ENCODE data around the gene KREMEN2. TPM values are rescaled to one million over a fixed set of nuclear protein-coding genes. Genes with fewer than 3 reads are reported as not detected.

KREMEN2 gene
- total and polyA plus RNA-seq, 4 donors = 0.06 to 0.15 (median 0.14) TPM; not detected in 1

DNA sequence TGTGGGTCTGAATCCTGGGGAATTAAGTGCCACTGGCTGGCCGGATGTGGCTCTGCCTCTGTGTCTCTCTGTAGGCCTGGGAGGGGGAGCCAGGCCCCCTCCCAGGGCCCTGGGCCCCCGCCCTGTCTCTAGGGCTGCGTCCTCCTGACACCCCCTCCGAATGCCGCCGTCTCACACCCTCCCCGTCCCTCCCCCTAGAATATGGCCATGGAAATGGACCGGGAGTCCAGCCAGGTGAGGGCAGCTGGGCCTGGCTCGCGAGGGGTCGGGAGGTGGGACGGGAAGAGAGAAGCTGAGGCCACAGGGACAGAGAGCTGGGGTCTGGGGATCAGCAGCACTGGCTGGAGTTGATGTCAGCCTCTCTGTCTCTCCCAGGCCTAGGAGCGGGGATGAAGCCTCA lies 32.2 kb downstream of the KREMEN2 start:
- H3K36me3 ChIP-seq (ENCODE audit: control insufficient read depth in 4 of 4, insufficient read depth in 4 of 4, low read length in 4 of 4) = no peaks in the 10 kb centered on the region
- no peak for DNase-seq
- H3K4me3 ChIP-seq = no peak overlapping the region
- H3K27ac ChIP-seq (ENCODE audit: low read depth in 1 of 2, low read length in 1 of 2) = no peak overlapping the region
- no peak overlapping the region for H3K9ac ChIP-seq (ENCODE audit: insufficient read depth in 1 of 2, low read length in 2 of 2)
- no peaks in the 10 kb centered on the region for H3K27me3 ChIP-seq (ENCODE audit: control insufficient read depth in 3 of 3, insufficient read depth in 3 of 3, low read length in 2 of 3)
- H3K9me3 ChIP-seq (ENCODE audit: control insufficient read depth in 4 of 4, insufficient read depth in 3 of 4, low read length in 3 of 4) = no peaks in the 10 kb centered on the region
- H3K4me1 ChIP-seq (ENCODE audit: control insufficient read depth in 5 of 5, insufficient read depth in 5 of 5, low read length in 5 of 5) = no peaks in the 10 kb centered on the region
- 81 to 89% methylated on average over 13 of the region's 13 CpGs for WGBS, 2 donors
- ATAC-seq (ENCODE audit: insufficient read depth, low FRiP score) = no peak
- TF ChIP-seq, protein P1, sequence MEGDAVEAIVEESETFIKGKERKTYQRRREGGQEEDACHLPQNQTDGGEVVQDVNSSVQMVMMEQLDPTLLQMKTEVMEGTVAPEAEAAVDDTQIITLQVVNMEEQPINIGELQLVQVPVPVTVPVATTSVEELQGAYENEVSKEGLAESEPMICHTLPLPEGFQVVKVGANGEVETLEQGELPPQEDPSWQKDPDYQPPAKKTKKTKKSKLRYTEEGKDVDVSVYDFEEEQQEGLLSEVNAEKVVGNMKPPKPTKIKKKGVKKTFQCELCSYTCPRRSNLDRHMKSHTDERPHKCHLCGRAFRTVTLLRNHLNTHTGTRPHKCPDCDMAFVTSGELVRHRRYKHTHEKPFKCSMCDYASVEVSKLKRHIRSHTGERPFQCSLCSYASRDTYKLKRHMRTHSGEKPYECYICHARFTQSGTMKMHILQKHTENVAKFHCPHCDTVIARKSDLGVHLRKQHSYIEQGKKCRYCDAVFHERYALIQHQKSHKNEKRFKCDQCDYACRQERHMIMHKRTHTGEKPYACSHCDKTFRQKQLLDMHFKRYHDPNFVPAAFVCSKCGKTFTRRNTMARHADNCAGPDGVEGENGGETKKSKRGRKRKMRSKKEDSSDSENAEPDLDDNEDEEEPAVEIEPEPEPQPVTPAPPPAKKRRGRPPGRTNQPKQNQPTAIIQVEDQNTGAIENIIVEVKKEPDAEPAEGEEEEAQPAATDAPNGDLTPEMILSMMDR (IDR thresholded peaks at IDR 0.05; ENCODE audit: control extremely low read depth, extremely low read depth) = no peak

DNA sequence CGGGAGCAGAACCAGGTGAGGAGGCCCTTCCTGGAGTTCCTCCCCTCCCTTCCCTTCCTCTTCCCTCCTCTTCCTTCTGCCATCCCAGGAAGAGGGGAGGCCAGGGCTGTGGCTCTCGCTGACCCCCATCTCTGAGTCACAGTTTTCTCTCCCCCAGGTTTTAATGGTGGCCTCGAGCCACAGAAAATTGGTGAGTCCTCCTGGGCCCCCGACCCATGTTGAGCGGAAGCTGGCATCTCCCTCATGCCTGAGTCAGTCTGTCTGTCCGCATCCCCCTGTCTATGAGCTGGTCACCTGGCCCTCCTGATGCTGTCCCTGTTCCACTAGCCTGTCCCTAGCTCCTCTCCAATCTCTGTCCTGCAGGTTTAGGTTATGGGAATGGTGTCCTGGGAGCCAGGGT lies 35.9 kb downstream of the KREMEN2 start:
- ATAC-seq (ENCODE audit: insufficient read depth, low FRiP score) = no peak
- H3K9me3 ChIP-seq (ENCODE audit: control insufficient read depth in 4 of 4, insufficient read depth in 3 of 4, low read length in 3 of 4) = no peaks in the 10 kb centered on the region
- DNase-seq = no peak
- 79 to 81% methylated on average over 6 of the region's 6 CpGs for WGBS, 2 donors
- H3K27me3 ChIP-seq (ENCODE audit: control insufficient read depth in 3 of 3, insufficient read depth in 3 of 3, low read length in 2 of 3) = peaks cover 0 to 4% (median 0%) of the 10 kb centered on the region in 3 donors
- no peak overlapping the region for H3K27ac ChIP-seq (ENCODE audit: low read depth in 1 of 2, low read length in 1 of 2)
- H3K4me1 ChIP-seq (ENCODE audit: control insufficient read depth in 5 of 5, insufficient read depth in 5 of 5, low read length in 5 of 5) = no peaks in the 10 kb centered on the region
- no peak overlapping the region for H3K4me3 ChIP-seq
- TF ChIP-seq, protein P1 (IDR thresholded peaks at IDR 0.05; ENCODE audit: control extremely low read depth, extremely low read depth) = no peak
- H3K9ac ChIP-seq (ENCODE audit: insufficient read depth in 1 of 2, low read length in 2 of 2) = no peak overlapping the region
- H3K36me3 ChIP-seq (ENCODE audit: control insufficient read depth in 4 of 4, insufficient read depth in 4 of 4, low read length in 4 of 4) = no peaks in the 10 kb centered on the region

DNA sequence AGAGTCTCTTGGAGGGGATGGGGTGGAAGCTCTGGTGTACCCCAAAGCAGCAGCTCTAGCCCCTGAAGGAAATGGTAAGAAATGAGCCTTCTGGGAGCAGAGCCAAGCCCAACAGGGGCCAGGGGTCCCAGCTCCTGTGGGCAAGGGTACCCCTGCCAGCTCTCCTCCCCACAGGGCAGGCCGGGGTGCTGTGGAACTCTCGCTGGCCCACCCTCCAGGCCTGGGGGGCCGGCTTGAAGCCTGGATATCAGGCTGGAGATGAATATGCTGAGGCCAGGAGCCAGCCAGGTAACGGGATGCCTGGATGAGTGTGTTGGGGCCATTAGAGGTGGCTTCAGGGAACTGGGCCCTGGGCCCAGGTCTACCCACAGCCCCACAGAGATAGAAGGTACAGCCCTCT lies 36.5 kb downstream of the KREMEN2 start:
- DNase-seq (no peak), ATAC-seq (ENCODE audit: insufficient read depth, low FRiP score) (no peak)
- Histone ChIP-seq H3K27me3 (ENCODE audit: control insufficient read depth in 3 of 3, insufficient read depth in 3 of 3, low read length in 2 of 3) (peaks cover 0 to 5% (median 0%) of the 10 kb centered on the region in 3 donors), H3K36me3 (ENCODE audit: control insufficient read depth in 4 of 4, insufficient read depth in 4 of 4, low read length in 4 of 4) (no peaks in the 10 kb centered on the region), H3K9me3 (ENCODE audit: control insufficient read depth in 4 of 4, insufficient read depth in 3 of 4, low read length in 3 of 4) (no peaks in the 10 kb centered on the region), H3K9ac (ENCODE audit: insufficient read depth in 1 of 2, low read length in 2 of 2) (no peak overlapping the region), H3K4me1 (ENCODE audit: control insufficient read depth in 5 of 5, insufficient read depth in 5 of 5, low read length in 5 of 5) (no peaks in the 10 kb centered on the region), H3K4me3 (no peak overlapping the region), H3K27ac (ENCODE audit: low read depth in 1 of 2, low read length in 1 of 2) (no peak overlapping the region)
- WGBS, 2 donors = 89% methylated on average over 4 of the region's 4 CpGs
- TF ChIP-seq, protein P1 (IDR thresholded peaks at IDR 0.05; ENCODE audit: control extremely low read depth, extremely low read depth) = no peak

DNA sequence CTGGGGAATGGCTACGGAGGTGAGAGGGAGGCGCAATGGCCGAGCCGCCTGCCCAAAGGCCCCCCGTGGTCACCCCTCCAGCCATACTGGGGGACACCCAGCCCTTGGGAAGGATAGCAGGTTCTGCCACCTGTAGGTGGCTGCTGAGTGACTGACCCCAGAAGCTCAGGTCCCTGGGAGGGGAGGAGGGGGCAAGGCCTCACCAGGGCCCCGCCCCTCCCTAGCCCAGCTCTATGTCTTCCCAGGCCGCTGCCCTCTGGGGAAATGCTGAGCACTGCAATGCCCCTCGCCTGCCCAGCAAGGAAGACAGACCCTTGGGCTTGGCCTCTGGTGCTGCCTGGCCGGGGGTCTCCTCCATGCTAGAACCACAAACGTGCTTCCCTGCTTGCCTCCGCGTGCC lies 37.2 kb downstream of the KREMEN2 start:
- no peaks in the 10 kb centered on the region for H3K9me3 ChIP-seq (ENCODE audit: control insufficient read depth in 4 of 4, insufficient read depth in 3 of 4, low read length in 3 of 4)
- TF ChIP-seq, protein P1 (IDR thresholded peaks at IDR 0.05; ENCODE audit: control extremely low read depth, extremely low read depth) = no peak
- no peak overlapping the region for H3K4me3 ChIP-seq
- H3K4me1 ChIP-seq (ENCODE audit: control insufficient read depth in 5 of 5, insufficient read depth in 5 of 5, low read length in 5 of 5) = peaks cover 0 to 3% (median 0%) of the 10 kb centered on the region in 5 donors
- ATAC-seq (ENCODE audit: insufficient read depth, low FRiP score) (no peak), DNase-seq (no peak)
- no peaks in the 10 kb centered on the region for H3K36me3 ChIP-seq (ENCODE audit: control insufficient read depth in 4 of 4, insufficient read depth in 4 of 4, low read length in 4 of 4)
- 82 to 88% methylated on average over 12 of the region's 12 CpGs for WGBS, 2 donors
- peaks cover 0 to 8% (median 4%) of the 10 kb centered on the region in 3 donors for H3K27me3 ChIP-seq (ENCODE audit: control insufficient read depth in 3 of 3, insufficient read depth in 3 of 3, low read length in 2 of 3)
- H3K9ac ChIP-seq (ENCODE audit: insufficient read depth in 1 of 2, low read length in 2 of 2) = no peak overlapping the region
- H3K27ac ChIP-seq (ENCODE audit: low read depth in 1 of 2, low read length in 1 of 2) = no peak overlapping the region
